ENCODE data around the gene CACNA1C. TPM values are rescaled to one million over a fixed set of nuclear protein-coding genes. Genes with fewer than 3 reads are reported as not detected.
A peak's percentile ranks its signal among the peaks of the same experiment; 100 is the strongest.

Gene CACNA1C
- total RNA-seq, 2 donors from 2014 or later = 70.0 to 127 TPM

DNA sequence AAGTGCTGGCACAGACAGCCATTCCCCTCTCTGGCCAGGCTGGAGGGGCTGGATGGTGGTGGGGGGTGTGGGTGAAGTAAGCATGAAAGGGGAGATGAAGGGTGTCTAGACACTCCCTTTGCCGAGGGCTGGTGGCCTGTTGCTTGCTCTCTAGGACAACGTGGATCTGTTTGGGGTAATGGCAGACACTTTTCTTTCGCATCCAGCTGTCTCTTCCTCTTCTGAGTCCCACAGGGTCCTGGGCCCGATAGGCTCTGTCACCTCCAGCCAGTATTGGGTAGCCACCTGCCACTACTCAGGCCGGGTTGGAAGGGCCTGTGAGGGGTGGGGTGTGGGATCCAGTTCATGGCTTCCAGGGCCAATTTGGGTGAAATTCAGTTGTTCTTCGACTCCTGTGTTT lies 218.1 kb downstream of the CACNA1C start:
- H3K4me3 ChIP-seq = no peak overlapping the region
- H3K4me1 ChIP-seq (ENCODE audit: control insufficient read depth in 1 of 2, low read depth in 2 of 2) = peaks cover 29 to 75% of the 10 kb centered on the region in 2 donors
- peak overlapping the region; percentile 86 for H3K27ac ChIP-seq
- DNase-seq (ENCODE audit: low spot score) (no peak), ATAC-seq (ENCODE audit: insufficient number of reproducible peaks, low FRiP score, low read depth) (no peak)
- TF ChIP-seq, protein P1, sequence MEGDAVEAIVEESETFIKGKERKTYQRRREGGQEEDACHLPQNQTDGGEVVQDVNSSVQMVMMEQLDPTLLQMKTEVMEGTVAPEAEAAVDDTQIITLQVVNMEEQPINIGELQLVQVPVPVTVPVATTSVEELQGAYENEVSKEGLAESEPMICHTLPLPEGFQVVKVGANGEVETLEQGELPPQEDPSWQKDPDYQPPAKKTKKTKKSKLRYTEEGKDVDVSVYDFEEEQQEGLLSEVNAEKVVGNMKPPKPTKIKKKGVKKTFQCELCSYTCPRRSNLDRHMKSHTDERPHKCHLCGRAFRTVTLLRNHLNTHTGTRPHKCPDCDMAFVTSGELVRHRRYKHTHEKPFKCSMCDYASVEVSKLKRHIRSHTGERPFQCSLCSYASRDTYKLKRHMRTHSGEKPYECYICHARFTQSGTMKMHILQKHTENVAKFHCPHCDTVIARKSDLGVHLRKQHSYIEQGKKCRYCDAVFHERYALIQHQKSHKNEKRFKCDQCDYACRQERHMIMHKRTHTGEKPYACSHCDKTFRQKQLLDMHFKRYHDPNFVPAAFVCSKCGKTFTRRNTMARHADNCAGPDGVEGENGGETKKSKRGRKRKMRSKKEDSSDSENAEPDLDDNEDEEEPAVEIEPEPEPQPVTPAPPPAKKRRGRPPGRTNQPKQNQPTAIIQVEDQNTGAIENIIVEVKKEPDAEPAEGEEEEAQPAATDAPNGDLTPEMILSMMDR (IDR thresholded peaks at IDR 0.05) = no peak
- no peaks in the 10 kb centered on the region for H3K27me3 ChIP-seq (replicated peaks; ENCODE audit: insufficient read depth)
- H3K9me3 ChIP-seq = no peaks in the 10 kb centered on the region
- no peaks in the 10 kb centered on the region for H3K36me3 ChIP-seq

DNA sequence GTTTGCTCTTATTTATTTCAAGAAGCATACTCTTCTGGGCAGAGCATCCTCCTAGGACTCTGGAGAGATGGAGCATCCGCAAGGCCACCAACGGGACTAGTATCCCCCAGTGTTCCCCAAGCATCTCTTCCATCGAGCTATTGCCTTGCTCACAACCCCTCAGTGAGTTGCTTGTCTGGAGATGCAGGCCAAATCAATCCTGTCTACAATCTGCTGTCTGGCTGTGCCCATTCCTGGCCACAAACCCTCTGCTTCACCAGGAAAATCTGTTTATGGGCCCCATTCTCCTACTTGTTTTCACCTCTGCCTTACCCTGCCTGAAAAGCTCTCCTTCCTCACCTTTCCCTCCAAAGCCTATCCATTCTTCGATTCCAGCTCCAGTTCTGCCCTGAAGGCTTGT lies 219.2 kb downstream of the CACNA1C start:
- no peak for ATAC-seq (ENCODE audit: insufficient number of reproducible peaks, low FRiP score, low read depth)
- no peak overlapping the region for H3K4me3 ChIP-seq
- no peaks in the 10 kb centered on the region for H3K9me3 ChIP-seq
- no peaks in the 10 kb centered on the region for H3K36me3 ChIP-seq
- peak overlapping the region; percentile 65 to 86 for H3K27ac ChIP-seq
- TF ChIP-seq, protein P1 (IDR thresholded peaks at IDR 0.05) = no peak
- DNase-seq (ENCODE audit: low spot score) = no peak
- peaks cover 27 to 64% of the 10 kb centered on the region in 2 donors for H3K4me1 ChIP-seq (ENCODE audit: control insufficient read depth in 1 of 2, low read depth in 2 of 2)
- no peaks in the 10 kb centered on the region for H3K27me3 ChIP-seq (replicated peaks; ENCODE audit: insufficient read depth)

DNA sequence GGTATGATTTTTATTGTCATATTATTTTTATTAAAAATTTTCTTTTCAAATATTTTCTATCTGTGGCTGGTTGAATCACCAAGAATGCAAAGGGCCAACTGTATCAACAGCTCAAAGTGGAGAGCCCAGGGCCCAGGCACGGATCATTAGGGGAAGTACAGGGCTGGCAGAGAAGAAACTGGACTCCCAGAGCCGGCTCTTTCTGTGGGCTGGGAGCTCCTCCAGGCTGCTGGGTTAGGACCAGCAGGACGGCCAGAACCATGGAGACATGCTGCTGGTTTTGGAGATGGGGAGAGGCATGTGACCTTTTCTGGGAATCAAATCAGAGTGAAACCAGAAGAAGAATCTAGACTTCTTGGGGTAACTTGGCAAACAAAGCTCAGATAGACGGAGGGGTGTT lies 220.5 kb downstream of the CACNA1C start:
- Histone ChIP-seq H3K27ac (peak overlapping the region; percentile 65 to 86), H3K36me3 (no peaks in the 10 kb centered on the region), H3K27me3 (replicated peaks; ENCODE audit: insufficient read depth) (no peaks in the 10 kb centered on the region), H3K9me3 (no peaks in the 10 kb centered on the region), H3K4me3 (peak overlapping the region; percentile 10), H3K4me1 (ENCODE audit: control insufficient read depth in 1 of 2, low read depth in 2 of 2) (peaks cover 18 to 58% of the 10 kb centered on the region in 2 donors)
- TF ChIP-seq, protein P1 (IDR thresholded peaks at IDR 0.05) = peak; percentile 38
- peak; percentile 44 for ATAC-seq (ENCODE audit: insufficient number of reproducible peaks, low FRiP score, low read depth)
- DNase-seq (ENCODE audit: low spot score) = no peak

DNA sequence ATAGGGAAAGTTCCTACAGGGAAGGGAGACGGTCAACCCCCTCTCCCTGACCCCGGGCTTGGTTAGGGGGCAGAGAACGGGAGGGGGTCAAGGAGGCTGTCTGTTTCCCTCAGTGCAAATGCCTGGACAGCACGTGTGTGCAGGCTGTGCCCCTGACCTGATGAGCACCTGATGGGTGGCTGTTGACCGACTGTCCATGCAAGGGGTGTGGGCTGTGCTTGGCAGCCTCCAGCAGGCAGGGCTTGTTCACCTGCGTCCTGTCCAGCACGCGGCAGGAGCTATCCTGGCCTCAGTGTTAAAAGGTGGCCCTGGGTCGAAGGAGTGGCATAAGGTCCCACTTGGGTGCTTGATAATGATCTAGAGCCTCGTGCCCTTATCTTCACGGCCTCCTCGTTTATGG lies 221.0 kb downstream of the CACNA1C start:
- peaks cover 13 to 53% of the 10 kb centered on the region in 2 donors for H3K4me1 ChIP-seq (ENCODE audit: control insufficient read depth in 1 of 2, low read depth in 2 of 2)
- TF ChIP-seq, protein P1 (IDR thresholded peaks at IDR 0.05) = no peak

DNA sequence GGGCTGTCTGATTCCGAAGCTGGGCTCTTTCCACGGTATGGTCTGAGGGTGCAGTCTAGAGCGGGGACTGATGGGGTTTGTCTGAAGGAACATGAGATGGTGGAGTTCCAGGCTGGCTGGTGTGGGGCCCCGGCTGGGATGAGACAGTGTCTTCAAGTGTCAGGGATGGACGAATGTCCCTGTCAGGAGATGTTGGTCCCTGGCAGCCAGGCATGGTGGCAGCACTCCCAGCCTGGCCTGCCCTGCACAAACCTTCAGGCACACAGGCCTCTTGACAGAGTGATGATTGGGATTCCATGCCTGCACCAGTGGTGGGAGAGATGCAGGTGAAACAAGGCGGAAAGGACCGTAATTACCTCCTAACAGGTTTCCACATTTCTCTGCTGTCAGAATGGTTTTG lies 221.9 kb downstream of the CACNA1C start:
- no peaks in the 10 kb centered on the region for H3K9me3 ChIP-seq
- no peaks in the 10 kb centered on the region for H3K27me3 ChIP-seq (replicated peaks; ENCODE audit: insufficient read depth)
- no peaks in the 10 kb centered on the region for H3K36me3 ChIP-seq
- no peak for DNase-seq (ENCODE audit: low spot score)
- H3K4me1 ChIP-seq (ENCODE audit: control insufficient read depth in 1 of 2, low read depth in 2 of 2) = peaks cover 11 to 43% of the 10 kb centered on the region in 2 donors
- TF ChIP-seq, protein P1 (IDR thresholded peaks at IDR 0.05) = no peak
- peak overlapping the region in 1 of 2 donors; percentile 65 for H3K27ac ChIP-seq
- H3K4me3 ChIP-seq = no peak overlapping the region
- no peak for ATAC-seq (ENCODE audit: insufficient number of reproducible peaks, low FRiP score, low read depth)

More for the DNA sequence above, 221.0 kb downstream of the CACNA1C start:
- H3K27ac ChIP-seq = peak overlapping the region; percentile 65 to 67
- peak overlapping the region; percentile 10 for H3K4me3 ChIP-seq
- H3K9me3 ChIP-seq = no peaks in the 10 kb centered on the region
- no peaks in the 10 kb centered on the region for H3K27me3 ChIP-seq (replicated peaks; ENCODE audit: insufficient read depth)
- DNase-seq (ENCODE audit: low spot score) = no peak
- H3K36me3 ChIP-seq = no peaks in the 10 kb centered on the region
- no peak for ATAC-seq (ENCODE audit: insufficient number of reproducible peaks, low FRiP score, low read depth)

Data from thoracic aorta (tissue), 2 donors.